Esophagus squamous epithelium (tissue), 4 donors: ENCODE results near the gene S100A8.

Experiments used
- POLR2A ChIP-seq, 4 donors: fragments of 450-650 bp; IDR thresholded peaks; one replicate each; pipeline ENCODE4 v1.6.1; 2017; ENCODE audit warnings: antibody characterized with exemption in 4 of 4, mild to moderate bottlenecking in 4 of 4, moderate library complexity in 3 of 4
- TF ChIP-seq, protein P1 (sequence below), 6 experiments: fragments of 450-650 bp in 4 of 6; fragments of 200-600 bp in 2 of 6; sonication (generic) in 2 of 6; IDR thresholded peaks; one replicate each; pipeline ENCODE4 v1.5.1; 2016 to 2019; ENCODE audit warnings: antibody characterized with exemption in 6 of 6, mild to moderate bottlenecking in 4 of 6, moderate library complexity in 4 of 6

DNA sequence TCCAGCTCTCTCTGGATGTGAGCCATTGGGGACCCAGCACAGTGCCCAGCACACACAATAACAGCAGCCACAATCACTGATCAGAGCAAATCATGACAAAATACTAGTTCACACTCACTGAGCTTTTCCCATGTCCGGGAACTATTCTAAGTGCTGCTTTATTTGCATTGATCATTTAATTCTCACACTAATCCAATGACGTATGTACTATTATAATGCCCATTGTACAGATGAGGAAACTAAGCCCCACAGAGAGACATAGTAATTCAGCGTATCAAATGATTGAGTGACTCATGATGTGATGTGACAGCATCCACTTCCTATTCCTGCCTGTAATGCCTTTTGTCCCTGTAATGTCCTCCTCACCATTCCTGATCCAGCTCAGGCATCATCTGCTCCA is 1.9 kb upstream of the S100A8 start:
- TF ChIP-seq, protein P1, sequence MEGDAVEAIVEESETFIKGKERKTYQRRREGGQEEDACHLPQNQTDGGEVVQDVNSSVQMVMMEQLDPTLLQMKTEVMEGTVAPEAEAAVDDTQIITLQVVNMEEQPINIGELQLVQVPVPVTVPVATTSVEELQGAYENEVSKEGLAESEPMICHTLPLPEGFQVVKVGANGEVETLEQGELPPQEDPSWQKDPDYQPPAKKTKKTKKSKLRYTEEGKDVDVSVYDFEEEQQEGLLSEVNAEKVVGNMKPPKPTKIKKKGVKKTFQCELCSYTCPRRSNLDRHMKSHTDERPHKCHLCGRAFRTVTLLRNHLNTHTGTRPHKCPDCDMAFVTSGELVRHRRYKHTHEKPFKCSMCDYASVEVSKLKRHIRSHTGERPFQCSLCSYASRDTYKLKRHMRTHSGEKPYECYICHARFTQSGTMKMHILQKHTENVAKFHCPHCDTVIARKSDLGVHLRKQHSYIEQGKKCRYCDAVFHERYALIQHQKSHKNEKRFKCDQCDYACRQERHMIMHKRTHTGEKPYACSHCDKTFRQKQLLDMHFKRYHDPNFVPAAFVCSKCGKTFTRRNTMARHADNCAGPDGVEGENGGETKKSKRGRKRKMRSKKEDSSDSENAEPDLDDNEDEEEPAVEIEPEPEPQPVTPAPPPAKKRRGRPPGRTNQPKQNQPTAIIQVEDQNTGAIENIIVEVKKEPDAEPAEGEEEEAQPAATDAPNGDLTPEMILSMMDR (IDR thresholded peaks at IDR 0.05): no peak
- no peak for TF ChIP-seq POLR2A (IDR thresholded peaks at IDR 0.05)
